GM15510 (cell line): Measurements from ENCODE around the gene SLC49A3.
A peak's percentile ranks its signal among the peaks of the same experiment; 100 is the strongest.

Experiments
- POLR2A ChIP-seq: IDR thresholded peaks from 3 replicates; pipeline ENCODE4 v1.6.1; 2011; ENCODE audit warnings: borderline replicate concordance; ENCODE audit not compliant: insufficient read length; ENCODE audit errors: extremely low read depth

Gene SLC49A3

DNA sequence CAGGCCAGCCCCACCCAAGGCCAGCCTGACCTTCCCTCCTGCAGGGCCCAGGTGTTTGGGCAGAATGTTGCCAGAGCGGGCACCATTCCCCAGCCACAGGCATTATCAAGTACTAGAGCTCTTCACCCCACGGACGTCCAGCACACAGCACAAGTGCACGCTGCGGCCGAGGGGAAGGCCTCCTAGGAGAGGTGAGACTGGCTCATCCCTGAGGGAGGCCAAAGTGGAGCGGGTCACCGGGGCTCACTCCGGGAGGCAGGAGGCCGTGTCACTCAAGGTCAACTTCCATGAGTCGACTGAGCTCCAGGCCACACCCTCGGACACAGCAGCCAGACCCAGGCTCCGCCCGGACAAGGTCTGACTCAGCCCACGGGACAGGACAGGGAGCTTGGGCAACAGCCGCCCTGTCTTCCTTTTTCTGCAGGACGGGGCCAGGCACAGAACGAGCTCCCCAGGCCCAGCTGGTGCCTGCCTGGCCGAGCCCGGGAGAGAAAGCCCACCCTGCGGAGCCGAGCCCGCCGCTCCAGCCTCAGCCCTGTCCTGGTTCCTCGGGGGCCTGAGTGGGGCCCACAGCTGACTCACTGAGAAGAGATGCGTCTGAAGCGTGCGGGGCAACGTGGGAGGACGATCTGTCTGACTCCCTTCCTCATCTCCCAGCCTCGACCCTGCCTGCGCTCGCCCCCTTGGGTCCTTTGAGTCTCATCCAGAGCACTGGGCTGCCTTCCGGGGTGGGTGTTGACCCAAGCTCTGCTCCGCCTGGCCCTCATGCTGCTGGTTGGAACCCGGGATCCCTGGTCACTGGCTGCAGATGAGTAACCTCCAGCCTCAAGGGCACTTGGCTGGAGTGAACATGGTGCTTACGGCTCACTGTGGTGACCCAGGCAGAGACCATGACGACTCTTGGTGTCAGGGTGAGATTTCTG is 1.6 kb downstream of the SLC49A3 start:
- no peak for TF ChIP-seq POLR2A

DNA sequence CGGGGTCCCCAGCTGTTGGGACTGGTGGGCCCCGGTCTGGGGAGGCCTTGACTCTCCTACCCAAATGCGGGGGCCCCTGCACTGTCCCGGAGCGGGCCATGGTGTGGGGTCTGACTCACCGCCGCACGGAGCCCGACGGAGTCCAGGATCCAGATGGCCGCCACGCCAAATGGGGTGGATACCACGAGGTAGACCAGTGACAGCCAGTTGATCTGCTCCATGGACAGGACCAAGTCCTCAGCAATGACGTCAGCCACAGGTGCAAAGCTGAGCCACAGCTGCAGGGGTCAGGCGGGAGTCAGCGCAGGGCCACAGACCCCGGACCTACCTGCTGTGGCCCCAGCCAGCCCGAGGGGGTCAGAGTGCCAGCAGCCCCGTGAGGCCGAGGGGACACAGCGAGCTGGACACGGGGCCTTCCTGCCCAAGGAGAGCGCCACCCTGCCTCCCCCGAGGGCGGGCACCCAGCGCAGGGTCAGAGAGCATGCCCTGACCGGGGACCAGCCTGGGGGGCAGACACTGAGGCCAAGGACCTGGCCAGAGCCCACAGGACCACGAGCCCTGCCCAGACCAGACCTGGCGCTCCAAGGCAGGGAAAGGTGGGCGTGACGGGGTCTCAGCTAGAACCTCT is 2.4 kb downstream of the SLC49A3 start:
- TF ChIP-seq POLR2A: no peak

DNA sequence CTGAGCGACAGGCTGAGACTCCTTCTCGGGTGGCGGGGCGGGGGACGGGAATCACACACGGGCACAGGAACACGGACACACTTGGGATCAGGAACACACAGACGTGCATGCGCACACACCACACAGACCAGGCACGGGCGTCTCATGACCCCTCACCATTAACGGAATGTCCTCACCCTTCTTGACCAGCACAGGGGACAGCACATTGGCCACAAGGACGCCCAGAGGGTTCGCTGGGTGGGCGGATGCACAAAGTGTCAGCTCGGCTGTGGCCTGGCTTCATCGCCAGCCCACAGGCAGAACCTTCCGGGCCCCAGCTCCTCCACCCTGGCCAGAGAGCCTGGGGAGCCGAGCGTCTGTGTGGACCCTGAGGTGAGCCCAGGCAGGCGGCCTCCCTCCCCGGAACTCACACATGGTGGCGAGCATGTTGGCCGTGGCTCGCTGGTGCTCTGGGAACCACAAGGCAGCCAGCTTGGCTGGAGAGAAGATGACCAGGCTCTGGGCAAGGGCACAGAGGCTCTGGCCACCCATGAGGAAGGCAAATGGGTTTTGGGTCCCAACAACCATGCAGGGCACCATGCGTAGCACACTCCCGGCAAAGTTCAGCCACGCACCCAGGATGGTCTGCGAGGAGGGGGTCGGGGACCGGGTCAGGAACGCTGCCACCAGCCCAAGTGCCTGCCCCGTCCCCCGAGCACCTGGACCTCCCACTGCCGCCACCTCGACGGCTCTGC is 3.1 kb downstream of the SLC49A3 start:
- no peak for TF ChIP-seq POLR2A

DNA sequence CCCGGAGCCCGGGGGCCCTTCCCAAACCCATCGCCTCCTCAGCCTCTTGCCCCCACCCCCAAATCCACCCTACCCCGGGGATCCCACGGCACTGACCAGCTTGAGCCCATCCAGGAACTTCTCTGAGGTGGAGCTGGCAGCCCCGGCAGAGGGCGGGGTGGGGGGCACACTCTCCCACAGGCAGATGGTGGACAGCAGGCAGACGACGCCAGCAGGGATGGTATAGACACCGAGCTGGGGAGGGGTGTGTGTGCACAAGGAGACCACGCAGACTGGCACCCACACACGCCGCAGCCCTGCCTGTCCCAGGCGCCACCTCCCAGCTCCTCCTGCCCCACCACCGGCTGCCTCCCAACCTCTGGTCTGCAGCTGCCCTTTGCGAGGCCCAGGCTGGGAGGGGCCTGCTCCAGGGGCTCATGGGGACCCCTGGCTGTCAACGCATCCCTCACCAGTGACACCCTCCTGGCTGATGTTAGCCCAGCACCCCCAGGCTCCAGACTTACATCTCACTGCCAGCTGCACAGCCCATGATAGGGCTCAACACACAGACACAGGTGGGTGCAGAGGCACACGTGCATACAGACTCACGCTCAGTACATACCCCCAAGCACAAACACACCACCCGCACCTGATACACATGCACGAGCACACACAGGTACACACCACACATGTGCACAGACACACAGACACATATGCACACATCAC is 4.2 kb downstream of the SLC49A3 start:
- no peak for TF ChIP-seq POLR2A

DNA sequence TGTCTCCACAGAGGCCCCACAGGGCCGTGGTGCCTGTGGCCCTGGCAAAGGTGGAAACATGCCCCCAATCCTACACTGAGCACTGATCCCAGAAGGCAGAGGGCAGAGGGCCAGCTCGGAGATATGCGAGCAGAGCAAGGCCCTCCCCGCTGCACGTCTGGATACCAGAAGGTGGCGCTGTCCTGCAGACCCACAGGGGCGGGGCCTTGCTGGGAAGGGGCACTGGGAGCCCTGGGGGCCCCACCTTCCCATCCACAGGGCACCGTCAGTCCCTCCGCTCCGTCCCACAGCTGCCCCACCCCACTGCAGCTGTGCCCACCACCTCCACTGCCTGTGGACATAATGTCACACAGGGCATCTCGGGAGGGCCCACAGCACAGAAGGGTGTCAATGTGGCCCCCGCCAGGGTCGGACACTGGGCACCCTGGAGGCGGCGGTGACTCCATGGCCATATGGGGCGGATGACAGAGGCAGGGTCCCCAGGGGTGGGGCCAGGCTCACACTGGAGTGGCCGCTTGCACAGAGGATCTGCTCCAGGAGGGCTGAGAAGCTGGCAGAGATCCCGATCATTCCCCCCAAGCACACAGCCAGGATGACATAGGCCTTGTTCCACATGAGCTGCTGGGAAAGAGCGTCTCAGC is 4.8 kb downstream of the SLC49A3 start:
- no peak for TF ChIP-seq POLR2A

DNA sequence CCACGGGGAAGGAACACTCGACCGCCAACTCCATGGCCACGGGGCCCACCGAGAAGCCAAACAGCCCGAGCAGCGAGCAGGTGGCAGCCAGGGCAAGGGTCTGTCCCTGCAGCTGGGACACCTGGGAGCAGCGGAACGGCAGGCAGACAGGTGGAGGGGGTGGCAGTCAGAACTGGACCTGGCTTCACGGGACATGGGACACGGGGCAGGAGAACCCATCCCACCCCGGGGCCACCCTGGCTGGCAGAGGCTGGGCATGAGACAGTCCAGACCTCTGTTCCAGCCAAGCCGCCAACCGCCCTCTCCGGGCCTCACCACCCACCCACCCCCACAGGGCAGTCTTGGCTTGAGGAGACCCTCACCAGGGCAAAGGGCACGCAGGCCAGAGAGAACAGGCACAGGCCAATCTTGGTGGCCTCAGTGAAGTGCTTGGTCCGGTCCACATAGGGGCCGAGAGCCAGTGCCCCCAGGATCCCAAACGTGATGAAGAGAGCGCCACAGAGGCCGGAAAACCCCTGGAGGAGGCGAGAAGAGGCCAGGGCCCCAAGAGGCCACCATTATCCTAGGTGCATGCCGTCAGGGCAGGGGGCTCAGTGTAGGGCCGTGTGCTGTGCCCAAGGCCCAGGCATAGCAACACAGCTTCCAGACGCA is 5.6 kb downstream of the SLC49A3 start:
- peak; percentile 5 for TF ChIP-seq POLR2A

DNA sequence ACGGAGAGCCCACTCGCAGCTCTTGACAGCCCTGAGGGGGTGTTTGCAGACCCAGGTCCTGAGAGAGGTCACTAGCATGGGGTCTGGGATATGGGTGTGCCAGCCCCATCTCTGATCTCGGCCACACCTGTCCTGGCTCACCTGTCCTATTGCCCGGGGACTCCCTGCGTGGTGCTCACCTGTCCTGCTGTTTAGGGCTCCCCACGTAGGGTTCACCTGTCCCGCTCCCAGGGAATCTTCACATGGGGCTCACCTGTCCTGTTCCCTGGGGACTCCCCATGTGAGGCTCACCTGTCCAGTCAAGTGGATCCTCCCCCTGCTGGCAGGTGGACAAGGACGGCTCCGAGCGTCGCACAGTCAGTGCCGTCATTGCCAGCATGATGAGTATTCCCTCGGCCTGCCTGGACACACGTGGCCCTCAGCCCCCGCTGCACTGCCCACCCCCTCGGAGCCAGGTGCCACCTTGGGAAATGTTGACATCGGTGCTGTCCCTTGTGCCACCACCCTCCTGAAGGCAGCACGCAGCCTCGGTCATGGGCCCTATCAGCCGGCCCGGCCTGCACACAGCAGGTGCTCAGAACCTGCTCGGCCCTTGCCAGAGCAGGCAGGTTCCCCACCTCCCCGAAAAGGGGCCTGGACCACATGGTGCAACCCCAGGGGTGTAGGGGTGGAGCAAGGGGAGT is 6.3 kb downstream of the SLC49A3 start:
- no peak for TF ChIP-seq POLR2A

DNA sequence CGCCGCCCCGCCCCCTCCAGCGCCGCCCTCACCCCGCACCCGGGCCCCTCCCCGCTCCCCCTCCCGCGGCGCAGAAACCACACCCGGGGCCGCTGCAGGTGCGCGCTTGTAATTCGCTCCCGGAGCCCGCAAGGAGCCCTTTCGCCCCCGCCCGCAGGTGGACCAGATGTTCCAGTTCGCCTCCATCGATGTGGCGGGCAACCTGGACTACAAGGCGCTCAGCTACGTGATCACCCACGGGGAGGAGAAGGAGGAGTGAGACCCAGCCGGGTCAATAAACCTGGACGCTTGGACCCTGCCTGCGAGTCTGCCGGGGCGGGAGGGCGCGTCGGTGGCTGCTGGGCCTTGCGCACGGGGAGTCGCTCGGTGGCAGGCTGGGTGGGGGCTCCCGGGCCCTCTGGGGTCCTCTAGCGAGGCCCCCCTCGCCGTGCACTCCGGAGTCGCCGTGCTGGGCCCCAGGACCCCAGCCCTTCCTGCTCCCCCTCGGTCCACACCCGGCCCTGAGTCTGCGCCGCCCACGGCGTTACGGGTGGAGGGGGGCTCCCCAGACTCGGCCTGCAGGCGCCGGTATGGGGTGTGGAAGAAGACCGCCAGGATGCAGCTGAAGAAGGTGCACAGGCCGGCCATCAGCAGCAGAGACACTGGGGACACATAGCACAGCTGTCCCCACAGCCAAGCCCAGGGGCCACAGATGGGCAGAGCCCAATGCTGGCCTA is 7.1 kb downstream of the SLC49A3 start:
- no peak for TF ChIP-seq POLR2A

DNA sequence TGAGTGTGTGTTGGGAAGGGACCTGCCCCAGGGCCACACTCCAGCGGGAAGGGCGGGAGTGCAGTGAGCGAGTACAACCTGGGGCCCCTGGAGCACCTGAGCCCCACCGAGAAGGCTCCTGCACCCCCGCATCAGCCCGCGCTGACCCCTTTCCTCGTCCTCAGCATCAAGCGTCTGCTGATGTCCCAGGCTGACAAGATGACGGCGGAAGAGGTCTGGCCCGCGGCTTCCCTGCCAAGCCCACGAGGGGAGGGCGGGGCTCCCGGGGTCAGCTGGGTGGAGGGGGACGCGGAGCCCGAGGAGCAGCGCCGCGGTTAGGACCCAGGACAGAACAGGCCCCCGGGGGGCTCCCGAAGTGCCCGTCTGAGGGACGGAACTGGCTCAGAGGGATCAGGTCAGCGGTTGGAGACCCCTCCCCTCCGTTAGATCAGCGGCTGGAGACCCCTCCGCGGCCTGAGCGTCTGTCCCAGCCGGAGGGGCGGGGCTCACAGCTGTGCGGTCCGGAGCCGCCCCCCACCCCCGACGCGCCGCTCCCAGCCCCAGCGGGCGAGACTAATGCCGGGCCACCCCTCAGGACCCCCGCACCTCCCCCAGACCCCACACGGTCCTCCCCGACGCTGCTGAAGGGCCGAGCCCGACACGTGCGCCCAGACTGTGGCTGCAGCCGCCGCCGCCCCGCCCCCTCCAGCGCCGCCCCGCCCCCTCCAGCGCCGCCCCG is 7.9 kb downstream of the SLC49A3 start:
- no peak for TF ChIP-seq POLR2A

DNA sequence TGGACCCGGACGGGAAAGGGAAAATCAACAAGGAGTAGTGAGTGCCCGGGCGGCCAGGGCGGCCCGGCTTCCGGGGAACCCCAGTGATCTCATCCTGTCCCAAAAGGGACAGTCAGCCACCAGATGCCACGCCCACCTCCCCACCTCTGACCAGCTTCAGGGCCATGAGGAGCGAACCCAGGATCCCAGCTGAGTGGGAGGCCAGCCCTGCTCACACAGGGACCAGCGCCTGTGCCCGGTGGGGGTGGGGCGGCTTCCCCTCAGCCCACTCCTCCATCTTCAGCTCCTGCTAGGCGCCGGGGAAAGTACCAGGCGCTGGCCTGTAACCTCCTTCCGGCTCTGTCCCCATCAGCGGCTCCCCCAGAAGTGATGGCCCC is 8.4 kb downstream of the SLC49A3 start:
- no peak for TF ChIP-seq POLR2A

DNA sequence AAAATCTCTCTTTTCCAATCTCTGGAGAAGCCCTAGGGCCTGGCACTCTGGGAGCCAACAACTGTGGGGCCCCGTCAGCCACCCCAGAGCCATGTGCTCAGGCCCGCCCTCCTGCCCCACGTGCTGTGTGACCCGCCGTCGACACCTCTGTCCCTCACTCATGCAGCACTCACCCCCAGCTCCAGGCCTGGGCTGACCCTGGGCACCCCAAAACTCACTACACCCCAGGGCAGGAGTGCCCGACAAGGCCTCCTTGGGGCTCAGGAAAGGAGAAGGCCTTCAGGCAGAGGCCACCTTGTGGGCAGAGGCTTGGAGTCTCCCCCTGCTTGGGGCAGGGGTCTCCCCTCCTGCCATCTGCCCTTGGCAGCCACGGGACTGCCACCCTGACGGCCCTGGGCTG is 8.9 kb downstream of the SLC49A3 start:
- TF ChIP-seq POLR2A: no peak

DNA sequence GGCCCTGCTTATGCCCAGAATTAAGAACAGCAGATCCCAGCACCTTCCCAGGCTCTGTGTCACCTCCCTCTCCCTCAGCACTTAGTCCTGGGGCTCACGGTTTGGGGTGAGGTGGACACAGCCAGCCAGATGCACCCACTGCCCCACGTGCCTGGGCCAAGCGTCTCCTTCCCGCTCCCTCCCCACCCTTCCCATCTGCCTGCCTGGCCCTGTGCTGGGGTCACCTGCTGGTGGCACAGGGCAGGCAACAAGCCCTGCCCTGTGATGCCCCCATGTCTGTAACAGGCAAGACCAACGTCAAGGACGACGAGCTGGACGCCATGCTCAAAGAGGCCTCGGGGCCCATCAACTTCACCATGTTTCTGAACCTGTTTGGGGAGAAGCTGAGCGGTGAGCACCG is 9.3 kb downstream of the SLC49A3 start:
- no peak for TF ChIP-seq POLR2A
